Brain microvascular endothelial cell (primary cell): Measurements from ENCODE around the gene LRRC4.

Source experiments
- DNase-seq: peaks from one replicate; pipeline ENCODE4 v3.0.0-alpha.2; 2020
- H3K27ac ChIP-seq: fragments of 250-450 bp; sonication (Bioruptor Pico); 2 replicates; pipeline ENCODE4 v1.5.1; 2020; ENCODE audit warnings: mild to moderate bottlenecking, moderate library complexity
- H3K27me3 ChIP-seq: fragments of 250-450 bp; sonication (Bioruptor Pico); replicated peaks from 2 replicates; pipeline ENCODE4 v1.5.1; 2020; ENCODE audit warnings: mild to moderate bottlenecking
- H3K36me3 ChIP-seq: fragments of 250-450 bp; sonication (Bioruptor Pico); replicated peaks from 2 replicates; pipeline ENCODE4 v1.5.1; 2020; ENCODE audit warnings: mild to moderate bottlenecking
- H3K4me3 ChIP-seq: 2 replicates; pipeline ENCODE4 v1.5.1; 2011; ENCODE audit warnings: low read depth, mild to moderate bottlenecking, control low read depth, low read length, moderate library complexity
- CTCF ChIP-seq: IDR thresholded peaks from 2 replicates; pipeline ENCODE4 v1.5.1; 2011; ENCODE audit warnings: low read depth, mild to moderate bottlenecking, moderate library complexity, low read length, control low read depth, inconsistent platforms; ENCODE audit errors: missing control alignments
- in situ Hi-C: cut with HindIII; loops from 2 replicates; pipeline ENCODE4 v1.10.0; 2017; ENCODE audit warnings: low sequenced_read_pairs, low pct_ligation_motif_present

The LRRC4 gene

GRCh38 chr7:128004623-128005022, 26.6 kb downstream of the LRRC4 start:
- in situ Hi-C loops, result no loop called here
- no peak overlapping the region for H3K27ac ChIP-seq
- H3K27me3 ChIP-seq, result no peaks in the 10 kb centered on the region
- H3K36me3 ChIP-seq, result peaks cover 13% of the 10 kb centered on the region
- no peak for DNase-seq
- TF ChIP-seq CTCF, result no peak
- no peak overlapping the region for H3K4me3 ChIP-seq

- no peak for DNase-seq
- in situ Hi-C loops, result no loop called here
- H3K27me3 ChIP-seq, result no peaks in the 10 kb centered on the region
- TF ChIP-seq CTCF, result no peak
- H3K4me3 ChIP-seq, result no peak overlapping the region
- peaks cover 13% of the 10 kb centered on the region for H3K36me3 ChIP-seq
- no peak overlapping the region for H3K27ac ChIP-seq
Observed at GRCh38 chr7:128003787-128004186, 27.4 kb downstream of the LRRC4 start.

GRCh38 chr7:128003167-128003566, 28.1 kb downstream of the LRRC4 start:
- in situ Hi-C loops, result no loop called here
- no peaks in the 10 kb centered on the region for H3K27me3 ChIP-seq
- peaks cover 16% of the 10 kb centered on the region for H3K36me3 ChIP-seq
- no peak overlapping the region for H3K4me3 ChIP-seq
- H3K27ac ChIP-seq, result no peak overlapping the region
- DNase-seq, result no peak
- no peak for TF ChIP-seq CTCF

- TF ChIP-seq CTCF, result no peak
- in situ Hi-C loops, result no loop called here
- Histone ChIP-seq H3K4me3 (no peak overlapping the region), H3K27me3 (no peaks in the 10 kb centered on the region), H3K36me3 (peaks cover 16% of the 10 kb centered on the region), H3K27ac (no peak overlapping the region)
- DNase-seq, result no peak
Observed at GRCh38 chr7:128000854-128001265, 30.4 kb downstream of the LRRC4 start.

- Histone ChIP-seq H3K27me3 (no peaks in the 10 kb centered on the region), H3K36me3 (peaks cover 16% of the 10 kb centered on the region), H3K4me3 (no peak overlapping the region), H3K27ac (no peak overlapping the region)
- DNase-seq, result no peak
- in situ Hi-C loops, result no loop called here
- no peak for TF ChIP-seq CTCF
Observed at GRCh38 chr7:128000048-128000447, 31.2 kb downstream of the LRRC4 start.

- in situ Hi-C loops, result no loop called here
- no peak for TF ChIP-seq CTCF
- H3K4me3 ChIP-seq, result no peak overlapping the region
- H3K27ac ChIP-seq, result no peak overlapping the region
- no peak for DNase-seq
- no peaks in the 10 kb centered on the region for H3K27me3 ChIP-seq
- peaks cover 16% of the 10 kb centered on the region for H3K36me3 ChIP-seq
Observed at GRCh38 chr7:127998671-127999070, 32.6 kb downstream of the LRRC4 start.
